RWPE2 (cell line): ENCODE data around the gene NUDT4.

Experiments used
- ATAC-seq: fragments of 200-7000 bp; cut with Tn5 transposase; 3 replicates; pipeline ENCODE4 v1.9.1; 2021; ENCODE audit warnings: low read depth
- DNase-seq: peaks from one replicate; pipeline ENCODE4 v3.0.0-alpha.2; 2020; ENCODE audit warnings: low spot score
- H3K27ac ChIP-seq: fragments of 450-650 bp; 2 replicates; pipeline ENCODE4 v1.5.1; 2017; ENCODE audit warnings: mild to moderate bottlenecking; ENCODE audit not compliant: poor library complexity, severe bottlenecking
- H3K27me3 ChIP-seq: fragments of 250-450 bp; sonication (Bioruptor Pico); 2 replicates; pipeline ENCODE4 v1.5.1; 2021; ENCODE audit warnings: mild to moderate bottlenecking, moderate library complexity; ENCODE audit not compliant: insufficient read depth, poor library complexity, severe bottlenecking
- H3K36me3 ChIP-seq: fragments of 250-450 bp; sonication (Bioruptor Pico); 2 replicates; pipeline ENCODE4 v1.5.1; 2020; ENCODE audit warnings: low read depth, mild to moderate bottlenecking, moderate library complexity
- H3K4me1 ChIP-seq: fragments of 250-450 bp; sonication (Bioruptor Pico); 2 replicates; pipeline ENCODE4 v1.5.1; 2021; ENCODE audit warnings: mild to moderate bottlenecking, moderate library complexity; ENCODE audit not compliant: insufficient read depth, poor library complexity, severe bottlenecking
- H3K4me3 ChIP-seq: fragments of 250-450 bp; sonication (Bioruptor Pico); 2 replicates; pipeline ENCODE4 v1.5.1; 2021; ENCODE audit warnings: mild to moderate bottlenecking, moderate library complexity; ENCODE audit not compliant: severe bottlenecking
- H3K9me3 ChIP-seq: fragments of 250-450 bp; sonication (Bioruptor Pico); 2 replicates; pipeline ENCODE4 v1.5.1; 2021; ENCODE audit warnings: mild to moderate bottlenecking, moderate library complexity; ENCODE audit not compliant: severe bottlenecking
- TF ChIP-seq, protein P1 (sequence below): fragments of 450-650 bp; IDR thresholded peaks from one replicate; pipeline ENCODE4 v1.5.1; 2017; ENCODE audit warnings: mild to moderate bottlenecking, moderate library complexity; ENCODE audit not compliant: poor library complexity, severe bottlenecking

Gene NUDT4

DNA sequence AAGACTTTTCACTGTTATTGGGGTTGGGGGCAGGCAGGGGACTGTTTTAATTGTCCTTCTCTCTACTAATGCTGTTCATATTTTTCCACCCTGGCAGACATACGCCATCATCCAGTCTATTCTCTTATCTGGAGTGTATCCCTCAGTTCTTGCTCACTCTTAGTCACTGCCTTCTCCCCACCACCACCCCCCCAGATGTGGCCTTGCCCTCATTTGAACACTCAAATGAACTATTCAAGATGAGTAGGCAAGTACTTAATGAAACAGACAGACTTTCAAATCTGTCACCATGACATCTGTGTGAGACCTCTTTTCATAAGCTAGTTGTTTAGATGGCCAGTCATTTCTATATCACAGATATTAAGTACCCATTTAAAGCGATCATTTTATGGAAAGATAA, 10.1 kb downstream of the NUDT4 start:
- Histone ChIP-seq H3K27me3 (no peaks in the 10 kb centered on the region), H3K9me3 (no peaks in the 10 kb centered on the region), H3K36me3 (peaks cover 28% of the 10 kb centered on the region), H3K4me1 (no peaks in the 10 kb centered on the region), H3K27ac (no peak overlapping the region), H3K4me3 (no peak overlapping the region)
- TF ChIP-seq, protein P1, sequence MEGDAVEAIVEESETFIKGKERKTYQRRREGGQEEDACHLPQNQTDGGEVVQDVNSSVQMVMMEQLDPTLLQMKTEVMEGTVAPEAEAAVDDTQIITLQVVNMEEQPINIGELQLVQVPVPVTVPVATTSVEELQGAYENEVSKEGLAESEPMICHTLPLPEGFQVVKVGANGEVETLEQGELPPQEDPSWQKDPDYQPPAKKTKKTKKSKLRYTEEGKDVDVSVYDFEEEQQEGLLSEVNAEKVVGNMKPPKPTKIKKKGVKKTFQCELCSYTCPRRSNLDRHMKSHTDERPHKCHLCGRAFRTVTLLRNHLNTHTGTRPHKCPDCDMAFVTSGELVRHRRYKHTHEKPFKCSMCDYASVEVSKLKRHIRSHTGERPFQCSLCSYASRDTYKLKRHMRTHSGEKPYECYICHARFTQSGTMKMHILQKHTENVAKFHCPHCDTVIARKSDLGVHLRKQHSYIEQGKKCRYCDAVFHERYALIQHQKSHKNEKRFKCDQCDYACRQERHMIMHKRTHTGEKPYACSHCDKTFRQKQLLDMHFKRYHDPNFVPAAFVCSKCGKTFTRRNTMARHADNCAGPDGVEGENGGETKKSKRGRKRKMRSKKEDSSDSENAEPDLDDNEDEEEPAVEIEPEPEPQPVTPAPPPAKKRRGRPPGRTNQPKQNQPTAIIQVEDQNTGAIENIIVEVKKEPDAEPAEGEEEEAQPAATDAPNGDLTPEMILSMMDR: no peak
- no peak for DNase-seq
- ATAC-seq: peak; percentile 52; the same call in 1 of the 3 replicates

DNA sequence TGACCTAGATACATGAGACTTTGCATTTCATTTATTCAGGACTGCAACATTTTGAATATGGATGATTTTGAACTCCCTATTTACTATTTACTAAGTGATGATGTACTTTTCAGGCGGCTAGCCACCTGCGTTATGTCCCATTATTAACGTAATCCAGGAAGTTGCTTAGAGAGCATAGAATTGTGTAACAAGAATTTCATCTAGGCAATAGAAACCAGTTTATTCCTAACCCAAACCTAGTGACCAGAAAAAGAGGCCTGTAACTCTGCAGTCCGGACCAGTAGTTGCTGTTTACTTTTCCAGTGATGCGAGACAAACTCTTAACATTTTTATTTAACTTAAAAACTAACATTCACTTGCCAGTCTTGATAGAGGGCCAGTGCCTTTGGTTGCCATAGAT, 12.3 kb downstream of the NUDT4 start:
- Histone ChIP-seq H3K4me3 (no peak overlapping the region), H3K9me3 (no peaks in the 10 kb centered on the region), H3K36me3 (peaks cover 33% of the 10 kb centered on the region), H3K27ac (no peak overlapping the region), H3K27me3 (no peaks in the 10 kb centered on the region), H3K4me1 (no peaks in the 10 kb centered on the region)
- TF ChIP-seq, protein P1: no peak
- no peak for DNase-seq
- no peak for ATAC-seq

GRCh38 chr12:93390549-93391297, 13.0 kb downstream of the NUDT4 start:
- ATAC-seq: no peak
- H3K27ac ChIP-seq: no peak overlapping the region
- H3K4me1 ChIP-seq: no peaks in the 10 kb centered on the region

DNA sequence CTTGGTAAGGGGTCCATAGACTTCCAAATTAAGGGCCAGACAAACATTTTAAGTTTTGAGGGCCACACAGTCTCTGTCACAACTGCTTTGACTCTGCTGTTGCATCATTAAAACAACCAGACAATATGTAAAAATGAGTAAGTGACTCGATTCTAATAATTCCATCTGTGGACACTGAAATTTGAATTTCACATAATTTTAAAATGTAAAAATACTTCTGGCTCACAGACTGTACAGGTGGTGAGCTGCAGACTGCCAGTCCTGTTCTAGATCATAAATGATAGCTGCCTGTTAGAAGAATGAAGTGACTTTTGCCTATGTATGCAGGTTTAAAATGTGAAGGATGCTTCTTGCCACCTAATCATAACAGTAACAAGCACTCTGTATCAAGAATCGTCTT, 15.7 kb downstream of the NUDT4 start:
- H3K9me3 ChIP-seq: no peaks in the 10 kb centered on the region
- ATAC-seq (no peak), DNase-seq (no peak)
- no peaks in the 10 kb centered on the region for H3K4me1 ChIP-seq
- TF ChIP-seq, protein P1: no peak
- peaks cover 44% of the 10 kb centered on the region for H3K36me3 ChIP-seq
- no peak overlapping the region for H3K4me3 ChIP-seq
- no peak overlapping the region for H3K27ac ChIP-seq
- no peaks in the 10 kb centered on the region for H3K27me3 ChIP-seq

More at GRCh38 chr12:93390549-93391297, 13.0 kb downstream of the NUDT4 start:
- Histone ChIP-seq H3K4me3 (no peak overlapping the region), H3K9me3 (no peaks in the 10 kb centered on the region), H3K36me3 (peaks cover 36% of the 10 kb centered on the region), H3K27me3 (no peaks in the 10 kb centered on the region)
- no peak for DNase-seq
- TF ChIP-seq, protein P1: no peak

DNA sequence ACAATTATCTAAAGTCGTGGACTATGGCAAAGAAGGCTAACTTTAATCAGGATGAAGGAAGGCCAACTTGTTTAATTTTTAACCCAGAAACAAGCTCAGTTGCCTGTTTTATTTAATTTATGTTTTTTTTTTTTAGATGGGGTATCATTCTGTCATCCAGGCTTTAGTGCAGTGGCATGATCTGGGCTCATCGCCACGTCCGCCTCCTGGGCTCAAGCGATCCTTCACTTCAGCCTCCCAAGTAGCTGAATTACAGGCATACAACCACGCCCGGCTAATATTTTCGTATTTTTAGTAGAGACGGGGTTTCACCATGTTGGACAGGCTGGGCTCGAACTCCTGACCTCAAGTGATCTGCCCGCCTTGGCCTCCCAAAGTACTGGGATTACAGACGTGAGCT, 19.7 kb downstream of the NUDT4 start:
- peaks cover 51% of the 10 kb centered on the region for H3K36me3 ChIP-seq
- TF ChIP-seq, protein P1: no peak

More for the DNA sequence above, 19.7 kb downstream of the NUDT4 start:
- ATAC-seq (no peak), DNase-seq (no peak)
- no peaks in the 10 kb centered on the region for H3K9me3 ChIP-seq
- no peak overlapping the region for H3K27ac ChIP-seq
- H3K4me1 ChIP-seq: no peaks in the 10 kb centered on the region
- H3K27me3 ChIP-seq: no peaks in the 10 kb centered on the region
- H3K4me3 ChIP-seq: no peak overlapping the region
